K562 (cell line): ENCODE measurements around the gene TMX1.

ENCODE experiments used
- ESRRA ChIP-seq: fragments of 450-650 bp; IDR thresholded peaks from 2 replicates; pipeline ENCODE4 v1.6.1; 2014; ENCODE audit warnings: low read depth, mild to moderate bottlenecking, moderate library complexity, borderline replicate concordance
- RFX5 ChIP-seq: IDR thresholded peaks from 2 replicates; pipeline ENCODE4 v1.6.1; 2011; ENCODE audit warnings: low read depth, mild to moderate bottlenecking, improper control_type of control experiment, low read length
- SPI1 ChIP-seq: IDR thresholded peaks from 2 replicates; pipeline ENCODE4 v1.6.1; 2011; ENCODE audit warnings: low read depth, low read length, control low read depth, borderline replicate concordance
- TF ChIP-seq, protein P1 (sequence below), 3 experiments: IDR thresholded peaks in 2 of 3; conservative IDR thresholded peaks in 1 of 3; 2 replicates each; pipeline ENCODE4 v1.5.1; 2011 to 2012; ENCODE audit warnings: low read length in 3 of 3, mild to moderate bottlenecking in 3 of 3, control low read depth in 2 of 3, improper control_type of control experiment in 1 of 3, inconsistent platforms in 1 of 3, low read depth in 1 of 3, mixed read lengths in 1 of 3, moderate library complexity in 1 of 3; ENCODE audit not compliant: insufficient read depth in 2 of 3

DNA sequence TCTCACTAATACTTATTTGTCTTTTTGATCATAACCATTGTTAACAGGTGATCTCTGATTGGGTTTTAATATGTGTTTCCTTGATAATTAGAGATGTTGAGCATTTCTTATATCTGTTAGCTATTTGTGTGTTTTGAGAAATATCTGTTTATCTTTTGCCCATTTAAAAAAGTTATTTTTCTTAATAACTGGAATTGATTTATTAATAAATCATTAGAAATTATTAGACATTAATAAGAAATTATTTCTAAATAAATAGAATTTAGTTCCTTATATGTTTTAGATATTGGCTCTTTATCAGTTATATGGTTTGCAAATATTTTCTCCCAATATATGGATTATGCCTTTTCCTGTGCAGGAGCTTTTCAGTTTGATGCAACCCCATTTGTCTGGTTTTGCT lies 18.7 kb downstream of the TMX1 start:
- TF ChIP-seq SPI1 (no peak), ESRRA (no peak), RFX5 (no peak)
- TF ChIP-seq, protein P1, sequence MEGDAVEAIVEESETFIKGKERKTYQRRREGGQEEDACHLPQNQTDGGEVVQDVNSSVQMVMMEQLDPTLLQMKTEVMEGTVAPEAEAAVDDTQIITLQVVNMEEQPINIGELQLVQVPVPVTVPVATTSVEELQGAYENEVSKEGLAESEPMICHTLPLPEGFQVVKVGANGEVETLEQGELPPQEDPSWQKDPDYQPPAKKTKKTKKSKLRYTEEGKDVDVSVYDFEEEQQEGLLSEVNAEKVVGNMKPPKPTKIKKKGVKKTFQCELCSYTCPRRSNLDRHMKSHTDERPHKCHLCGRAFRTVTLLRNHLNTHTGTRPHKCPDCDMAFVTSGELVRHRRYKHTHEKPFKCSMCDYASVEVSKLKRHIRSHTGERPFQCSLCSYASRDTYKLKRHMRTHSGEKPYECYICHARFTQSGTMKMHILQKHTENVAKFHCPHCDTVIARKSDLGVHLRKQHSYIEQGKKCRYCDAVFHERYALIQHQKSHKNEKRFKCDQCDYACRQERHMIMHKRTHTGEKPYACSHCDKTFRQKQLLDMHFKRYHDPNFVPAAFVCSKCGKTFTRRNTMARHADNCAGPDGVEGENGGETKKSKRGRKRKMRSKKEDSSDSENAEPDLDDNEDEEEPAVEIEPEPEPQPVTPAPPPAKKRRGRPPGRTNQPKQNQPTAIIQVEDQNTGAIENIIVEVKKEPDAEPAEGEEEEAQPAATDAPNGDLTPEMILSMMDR (IDR thresholded peaks at IDR 0.05 in 2 of 3, conservative IDR thresholded peaks at IDR 0.05 in 1 of 3; ENCODE audit: insufficient read depth in 2 of 3, low read depth in 1 of 3, low read length in 3 of 3): no peak
